OCI-LY7 (cell line): ENCODE results near the gene MAEA. TPM values are rescaled to one million over a fixed set of nuclear protein-coding genes. Genes with fewer than 3 reads are reported as not detected.

Source experiments
- BruUV-seq: library from RNA; stranded (reverse); fragments of 400-500 nt; replicated peaks from 2 replicates; lab custom pipeline; 2021; lab: Mats Ljungman, UMichigan
- CTCF ChIA-PET: fragments of 300-600 bp; sonication (Branson Sonifier 250); formaldehyde crosslinking; loops from one replicate; lab custom pipeline; 2022; ENCODE audit warnings: antibody characterized with exemption; ENCODE audit not compliant: unreplicated experiment; lab: Charles Lee
- POLR2A ChIA-PET: fragments of 300-600 bp; sonication (Branson Sonifier 250); formaldehyde crosslinking; loops from one replicate; lab custom pipeline; 2022; ENCODE audit warnings: antibody characterized with exemption; lab: Charles Lee
- DNase-seq: peaks from one replicate; pipeline ENCODE4 v3.0.0-alpha.2; 2015; ENCODE audit warnings: low spot score
- H2AFZ ChIP-seq: fragments of 200-600 bp; sonication (generic), shearing (Covaris generic); 2 replicates; pipeline ENCODE4 v1.6.1; 2014; ENCODE audit warnings: mild to moderate bottlenecking, antibody characterized with exemption, low read length, moderate library complexity
- H3K27ac ChIP-seq: fragments of 200-600 bp; sonication (generic); 2 replicates; pipeline ENCODE4 v1.5.1; 2014; ENCODE audit warnings: mixed run types, low read depth, mild to moderate bottlenecking, moderate library complexity, low read length, inconsistent platforms; ENCODE audit not compliant: poor library complexity, severe bottlenecking
- H3K36me3 ChIP-seq: fragments of 200-600 bp; sonication (generic); 2 replicates; pipeline ENCODE4 v1.6.1; 2014; ENCODE audit warnings: mild to moderate bottlenecking, antibody characterized with exemption, low read length, moderate library complexity, mixed read lengths; ENCODE audit not compliant: insufficient read depth
- H3K4me1 ChIP-seq: fragments of 200-600 bp; sonication (generic); 2 replicates; pipeline ENCODE4 v1.5.1; 2014; ENCODE audit warnings: mild to moderate bottlenecking, low read length; ENCODE audit not compliant: insufficient read depth, poor library complexity, severe bottlenecking
- H3K4me2 ChIP-seq: fragments of 200-600 bp; sonication (generic); 2 replicates; pipeline ENCODE4 v1.6.1; 2014; ENCODE audit warnings: mild to moderate bottlenecking, low read length
- H3K4me3 ChIP-seq: fragments of 200-600 bp; sonication (generic); 2 replicates; pipeline ENCODE4 v1.5.1; 2014; ENCODE audit warnings: mild to moderate bottlenecking, low read depth, low read length; ENCODE audit not compliant: poor library complexity, severe bottlenecking
- H3K79me2 ChIP-seq: fragments of 200-600 bp; sonication (generic); 2 replicates; pipeline ENCODE4 v1.6.1; 2016; ENCODE audit warnings: low read depth, mild to moderate bottlenecking, low read length, moderate library complexity, mixed read lengths; ENCODE audit not compliant: insufficient read depth
- H3K9me2 ChIP-seq: fragments of 200-600 bp; sonication (generic); 2 replicates; pipeline ENCODE4 v1.6.1; 2016; ENCODE audit warnings: mild to moderate bottlenecking, low read length, mixed read lengths; ENCODE audit not compliant: insufficient read depth
- H3K9me3 ChIP-seq: fragments of 200-600 bp; sonication (generic); 2 replicates; pipeline ENCODE4 v1.6.1; 2014; ENCODE audit warnings: mild to moderate bottlenecking, mixed run types, low read length, mixed read lengths
- H4K20me1 ChIP-seq: fragments of 200-600 bp; sonication (generic); 2 replicates; pipeline ENCODE4 v1.6.1; 2014; ENCODE audit warnings: mild to moderate bottlenecking, antibody characterized with exemption, low read length, moderate library complexity, mixed read lengths; ENCODE audit not compliant: insufficient read depth
- EZH2phosphoT487 ChIP-seq: fragments of 200-600 bp; sonication (generic); IDR thresholded peaks from 2 replicates; pipeline ENCODE4 v1.6.1; 2018; ENCODE audit warnings: low read depth, borderline replicate concordance, mild to moderate bottlenecking, mixed run types, antibody characterized with exemption, low read length, moderate library complexity, mixed read lengths
- intact Hi-C: fragments of 100-400 bp; cut with micrococcal nuclease; formaldehyde crosslinking; loops from one replicate; pipeline ENCODE4 v1.10.0; 2022; ENCODE audit not compliant: unreplicated experiment
- total RNA-seq, 2 experiments: library from RNA; depleted of rRNA in 1 of 2; stranded (reverse); fragments of >200 nt in 1 of 2; shearing (Covaris generic) in 1 of 2; gene quantifications; 2 replicates each; pipeline ENCODE4 v1.2.3, GENCODE V29; 2014 to 2022
- TF ChIP-seq, protein P1 (sequence below): fragments of 200-600 bp; sonication (generic); conservative IDR thresholded peaks from 2 replicates; pipeline ENCODE4 v1.5.1; 2014; ENCODE audit warnings: mild to moderate bottlenecking, antibody characterized with exemption, low read length, moderate library complexity, mixed read lengths

The MAEA gene
- total RNA-seq, 2 experiments from 2014 or later, result 53.2 to 59.3 TPM

DNA sequence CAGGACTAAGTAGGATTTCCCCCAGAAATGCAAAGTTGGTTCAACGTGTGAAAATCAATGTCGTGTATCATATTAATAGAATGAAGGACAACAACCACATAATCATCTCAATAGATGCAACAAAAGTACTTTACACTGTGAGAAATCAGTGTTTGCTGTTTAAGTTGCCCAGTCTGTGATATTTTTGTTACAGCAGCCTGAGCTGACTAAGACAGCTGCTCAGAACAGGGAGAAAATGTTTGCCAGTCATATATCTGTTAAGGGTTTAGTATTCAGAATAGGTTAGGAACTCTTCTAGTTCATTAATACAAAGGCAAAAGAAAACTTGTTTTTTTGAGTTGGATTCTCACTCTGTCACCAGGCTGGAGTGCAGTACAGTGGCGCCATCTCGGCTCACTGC, 12.5 kb downstream of the MAEA start:
- no peaks in the 10 kb centered on the region for H3K9me2 ChIP-seq
- no peak overlapping the region for H2AFZ ChIP-seq
- no peaks in the 10 kb centered on the region for H4K20me1 ChIP-seq
- no peak overlapping the region for H3K4me2 ChIP-seq
- H3K79me2 ChIP-seq, result peaks cover 44% of the 10 kb centered on the region
- no TSS peak for BruUV-seq
- POLR2A ChIA-PET, result no interaction called here
- DNase-seq, result no peak
- H3K4me1 ChIP-seq, result peaks cover 14% of the 10 kb centered on the region
- CTCF ChIA-PET, result no interaction called here
- peaks cover 59% of the 10 kb centered on the region for H3K36me3 ChIP-seq
- intact Hi-C loops, result no loop called here
- no peak for TF ChIP-seq EZH2phosphoT487
- TF ChIP-seq, protein P1, sequence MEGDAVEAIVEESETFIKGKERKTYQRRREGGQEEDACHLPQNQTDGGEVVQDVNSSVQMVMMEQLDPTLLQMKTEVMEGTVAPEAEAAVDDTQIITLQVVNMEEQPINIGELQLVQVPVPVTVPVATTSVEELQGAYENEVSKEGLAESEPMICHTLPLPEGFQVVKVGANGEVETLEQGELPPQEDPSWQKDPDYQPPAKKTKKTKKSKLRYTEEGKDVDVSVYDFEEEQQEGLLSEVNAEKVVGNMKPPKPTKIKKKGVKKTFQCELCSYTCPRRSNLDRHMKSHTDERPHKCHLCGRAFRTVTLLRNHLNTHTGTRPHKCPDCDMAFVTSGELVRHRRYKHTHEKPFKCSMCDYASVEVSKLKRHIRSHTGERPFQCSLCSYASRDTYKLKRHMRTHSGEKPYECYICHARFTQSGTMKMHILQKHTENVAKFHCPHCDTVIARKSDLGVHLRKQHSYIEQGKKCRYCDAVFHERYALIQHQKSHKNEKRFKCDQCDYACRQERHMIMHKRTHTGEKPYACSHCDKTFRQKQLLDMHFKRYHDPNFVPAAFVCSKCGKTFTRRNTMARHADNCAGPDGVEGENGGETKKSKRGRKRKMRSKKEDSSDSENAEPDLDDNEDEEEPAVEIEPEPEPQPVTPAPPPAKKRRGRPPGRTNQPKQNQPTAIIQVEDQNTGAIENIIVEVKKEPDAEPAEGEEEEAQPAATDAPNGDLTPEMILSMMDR, result no peak
- H3K4me3 ChIP-seq, result no peak overlapping the region
- no peaks in the 10 kb centered on the region for H3K9me3 ChIP-seq
- H3K27ac ChIP-seq, result no peak overlapping the region

GRCh38 chr4:1305261-1305711, 15.6 kb downstream of the MAEA start:
- H3K4me3 ChIP-seq, result no peak overlapping the region

More at GRCh38 chr4:1305261-1305711, 15.6 kb downstream of the MAEA start:
- no peak for DNase-seq
- H2AFZ ChIP-seq, result no peak overlapping the region
- no peaks in the 10 kb centered on the region for H3K9me2 ChIP-seq
- ChIA-PET CTCF (no interaction called here), POLR2A (no interaction called here)
- H3K9me3 ChIP-seq, result no peaks in the 10 kb centered on the region
- no peak overlapping the region for H3K4me2 ChIP-seq
- peaks cover 55% of the 10 kb centered on the region; the same call in 1 of the 2 replicates for H3K79me2 ChIP-seq
- no peak overlapping the region for H3K27ac ChIP-seq
- H3K36me3 ChIP-seq, result peaks cover 33% of the 10 kb centered on the region
- peaks cover 38% of the 10 kb centered on the region for H3K4me1 ChIP-seq
- no TSS peak for BruUV-seq
- H4K20me1 ChIP-seq, result 0 out of 2 replicates have a peak, but pooled peaks cover 4% of the 10 kb centered on the region
- intact Hi-C loops, result no loop called here
- no peak for TF ChIP-seq EZH2phosphoT487
- TF ChIP-seq, protein P1, result no peak
